Measurements from ENCODE around the gene AGXT.

DNA sequence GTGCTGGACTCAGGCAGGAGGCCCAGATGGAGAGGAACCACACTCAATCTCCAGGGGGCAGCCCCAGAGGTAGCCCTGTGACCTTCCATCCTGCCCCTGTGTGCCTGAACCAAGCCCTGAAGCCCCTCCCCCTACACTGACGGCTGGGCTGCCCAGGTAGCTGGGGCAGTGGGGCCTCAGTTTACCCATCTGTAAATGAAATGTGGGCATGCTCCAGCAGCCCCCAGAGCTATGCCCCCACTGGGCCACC, 53.3 kb downstream of the AGXT start:
- TF ChIP-seq, protein P1, sequence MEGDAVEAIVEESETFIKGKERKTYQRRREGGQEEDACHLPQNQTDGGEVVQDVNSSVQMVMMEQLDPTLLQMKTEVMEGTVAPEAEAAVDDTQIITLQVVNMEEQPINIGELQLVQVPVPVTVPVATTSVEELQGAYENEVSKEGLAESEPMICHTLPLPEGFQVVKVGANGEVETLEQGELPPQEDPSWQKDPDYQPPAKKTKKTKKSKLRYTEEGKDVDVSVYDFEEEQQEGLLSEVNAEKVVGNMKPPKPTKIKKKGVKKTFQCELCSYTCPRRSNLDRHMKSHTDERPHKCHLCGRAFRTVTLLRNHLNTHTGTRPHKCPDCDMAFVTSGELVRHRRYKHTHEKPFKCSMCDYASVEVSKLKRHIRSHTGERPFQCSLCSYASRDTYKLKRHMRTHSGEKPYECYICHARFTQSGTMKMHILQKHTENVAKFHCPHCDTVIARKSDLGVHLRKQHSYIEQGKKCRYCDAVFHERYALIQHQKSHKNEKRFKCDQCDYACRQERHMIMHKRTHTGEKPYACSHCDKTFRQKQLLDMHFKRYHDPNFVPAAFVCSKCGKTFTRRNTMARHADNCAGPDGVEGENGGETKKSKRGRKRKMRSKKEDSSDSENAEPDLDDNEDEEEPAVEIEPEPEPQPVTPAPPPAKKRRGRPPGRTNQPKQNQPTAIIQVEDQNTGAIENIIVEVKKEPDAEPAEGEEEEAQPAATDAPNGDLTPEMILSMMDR (IDR thresholded peaks at IDR 0.05), result no peak
- TF ChIP-seq POLR2A (IDR thresholded peaks at IDR 0.05), result no peak

All from esophagus squamous epithelium (tissue), 4 donors.